SK-N-SH treated with all-trans-retinoic acid at 6 μM for 48 hours (cell line): ENCODE measurements around the gene OSCP1.
"Not testable (repeated sequence)": the region's sequence is repeated elsewhere in the genome, so short reads cannot be mapped to it uniquely, and the experiment has no call there.

Experiments
- ATAC-seq: fragments of 200-7000 bp; cut with Tn5 transposase; 3 replicates; pipeline ENCODE4 v1.9.1; 2020; ENCODE audit warnings: mild to moderate bottlenecking, moderate library complexity
- ARNTL ChIP-seq: fragments of 450-650 bp; formaldehyde crosslinking; IDR thresholded peaks from 2 replicates; pipeline ENCODE4 v1.5.0; 2020; ENCODE audit warnings: low read depth, mild to moderate bottlenecking, moderate library complexity, borderline replicate concordance
- BACH2 ChIP-seq: fragments of 250-450 bp; sonication (Bioruptor Pico); IDR thresholded peaks from 2 replicates; pipeline ENCODE4 v1.9.0; 2021; ENCODE audit warnings: mild to moderate bottlenecking, borderline replicate concordance
- CSDC2 ChIP-seq: fragments of 250-450 bp; sonication (Bioruptor Pico); IDR thresholded peaks from 2 replicates; pipeline ENCODE4 v1.5.0; 2020; ENCODE audit warnings: mild to moderate bottlenecking, moderate library complexity
- ESRRG ChIP-seq: fragments of 250-450 bp; sonication (Bioruptor Pico); IDR thresholded peaks from 2 replicates; pipeline ENCODE4 v1.6.1; 2021; ENCODE audit warnings: mild to moderate bottlenecking
- GLIS3 ChIP-seq: fragments of 250-450 bp; sonication (Bioruptor Pico); IDR thresholded peaks from 2 replicates; pipeline ENCODE4 v1.5.0; 2020; ENCODE audit warnings: mild to moderate bottlenecking, moderate library complexity
- ISL1 ChIP-seq: fragments of 250-450 bp; sonication (Bioruptor Pico); IDR thresholded peaks from 2 replicates; pipeline ENCODE4 v2.1.2; 2022; ENCODE audit warnings: mild to moderate bottlenecking, moderate library complexity
- OSR1 ChIP-seq: fragments of 250-450 bp; sonication (Bioruptor Pico); IDR thresholded peaks from 2 replicates; pipeline ENCODE4 v1.8.0; 2022; ENCODE audit warnings: moderate library complexity, mild to moderate bottlenecking, inconsistent platforms
- PATZ1 ChIP-seq: fragments of 250-450 bp; sonication (Bioruptor Pico); IDR thresholded peaks from 2 replicates; pipeline ENCODE4 v1.8.0; 2020; ENCODE audit warnings: mild to moderate bottlenecking, moderate library complexity, borderline replicate concordance
- PPARA ChIP-seq: fragments of 250-450 bp; sonication (Bioruptor Pico); IDR thresholded peaks from 2 replicates; pipeline ENCODE4 v1.5.0; 2020; ENCODE audit warnings: mild to moderate bottlenecking, borderline replicate concordance
- RARB ChIP-seq: fragments of 250-450 bp; sonication (Bioruptor Pico); IDR thresholded peaks from 2 replicates; pipeline ENCODE4 v1.8.0; 2021; ENCODE audit warnings: mild to moderate bottlenecking, moderate library complexity
- SNAI2 ChIP-seq: fragments of 250-450 bp; sonication (Bioruptor Pico); IDR thresholded peaks from 2 replicates; pipeline ENCODE4 v1.5.0; 2020; ENCODE audit warnings: mild to moderate bottlenecking, moderate library complexity
- TCF4 ChIP-seq: fragments of 250-450 bp; sonication (Bioruptor Pico); IDR thresholded peaks from 2 replicates; pipeline ENCODE4 v1.8.0; 2021; ENCODE audit warnings: mild to moderate bottlenecking, moderate library complexity, borderline replicate concordance
- TOX ChIP-seq: fragments of 250-450 bp; sonication (Bioruptor Pico); IDR thresholded peaks from 2 replicates; pipeline ENCODE4 v1.8.0; 2021; ENCODE audit warnings: mild to moderate bottlenecking, moderate library complexity, borderline replicate concordance
- TSHZ2 ChIP-seq: fragments of 250-450 bp; sonication (Bioruptor Pico); IDR thresholded peaks from 2 replicates; pipeline ENCODE4 v1.5.0; 2020; ENCODE audit warnings: mild to moderate bottlenecking, moderate library complexity
- ZFP3 ChIP-seq: fragments of 250-450 bp; sonication (Bioruptor Pico); IDR thresholded peaks from 2 replicates; pipeline ENCODE4 v1.5.0; 2020; ENCODE audit warnings: mild to moderate bottlenecking, moderate library complexity
- ZNF565 ChIP-seq: fragments of 450-650 bp; formaldehyde crosslinking; conservative IDR thresholded peaks from 2 replicates; pipeline ENCODE4 v1.5.0; 2020; ENCODE audit warnings: low read depth, mild to moderate bottlenecking, moderate library complexity
- ZNF8 ChIP-seq: fragments of 450-650 bp; formaldehyde crosslinking; IDR thresholded peaks from 2 replicates; pipeline ENCODE4 v1.5.0; 2020; ENCODE audit warnings: mild to moderate bottlenecking, moderate library complexity
- TF ChIP-seq, protein P1 (sequence below): fragments of 250-450 bp; sonication (Bioruptor Pico); IDR thresholded peaks from 2 replicates; pipeline ENCODE4 v1.5.1; 2021; ENCODE audit warnings: mild to moderate bottlenecking, moderate library complexity
- TF ChIP-seq, protein P2 (sequence below): fragments of 250-450 bp; sonication (Bioruptor Pico); IDR thresholded peaks from 2 replicates; pipeline ENCODE4 v1.5.1; 2020; ENCODE audit warnings: low read depth, mild to moderate bottlenecking, moderate library complexity

The OSCP1 gene

GRCh38 chr1:36479505-36480051, 29.3 kb upstream of the OSCP1 start:
- TF ChIP-seq ESRRG (CRISPR knock-in tag) (no peak), ZFP3 (CRISPR knock-in tag) (no peak), PPARA (CRISPR knock-in tag) (no peak), TSHZ2 (no peak), RARB (CRISPR knock-in tag) (no peak), PATZ1 (CRISPR knock-in tag) (no peak), ZNF8 (CRISPR knock-in tag) (no peak), TCF4 (no peak), CSDC2 (no peak), ZNF565 (CRISPR knock-in tag) (no peak)
- TF ChIP-seq, protein P1, sequence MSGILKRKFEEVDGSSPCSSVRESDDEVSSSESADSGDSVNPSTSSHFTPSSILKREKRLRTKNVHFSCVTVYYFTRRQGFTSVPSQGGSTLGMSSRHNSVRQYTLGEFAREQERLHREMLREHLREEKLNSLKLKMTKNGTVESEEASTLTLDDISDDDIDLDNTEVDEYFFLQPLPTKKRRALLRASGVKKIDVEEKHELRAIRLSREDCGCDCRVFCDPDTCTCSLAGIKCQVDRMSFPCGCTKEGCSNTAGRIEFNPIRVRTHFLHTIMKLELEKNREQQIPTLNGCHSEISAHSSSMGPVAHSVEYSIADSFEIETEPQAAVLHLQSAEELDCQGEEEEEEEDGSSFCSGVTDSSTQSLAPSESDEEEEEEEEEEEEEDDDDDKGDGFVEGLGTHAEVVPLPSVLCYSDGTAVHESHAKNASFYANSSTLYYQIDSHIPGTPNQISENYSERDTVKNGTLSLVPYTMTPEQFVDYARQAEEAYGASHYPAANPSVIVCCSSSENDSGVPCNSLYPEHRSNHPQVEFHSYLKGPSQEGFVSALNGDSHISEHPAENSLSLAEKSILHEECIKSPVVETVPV (CRISPR knock-in tag), result no peak
- TF ChIP-seq, all 23 proteins: peak for 0
- ATAC-seq, result no peak

GRCh38 chr1:36477615-36478014, 27.4 kb upstream of the OSCP1 start:
- ATAC-seq, result not testable (repeated sequence)

GRCh38 chr1:36476945-36477344, 26.7 kb upstream of the OSCP1 start:
- no peak for ATAC-seq
- TF ChIP-seq, protein P1 (CRISPR knock-in tag), result no peak
- TF ChIP-seq PPARA (CRISPR knock-in tag), result no peak
- TF ChIP-seq OSR1 (CRISPR knock-in tag), result no peak
- TF ChIP-seq ZFP3 (CRISPR knock-in tag), result no peak
- TF ChIP-seq GLIS3, result no peak

- ATAC-seq, result no peak
These were observed 25.8 kb upstream of the OSCP1 start for GRCh38 chr1:36475910-36476604.

GRCh38 chr1:36475341-36475740, 25.1 kb upstream of the OSCP1 start:
- TF ChIP-seq, protein P2, sequence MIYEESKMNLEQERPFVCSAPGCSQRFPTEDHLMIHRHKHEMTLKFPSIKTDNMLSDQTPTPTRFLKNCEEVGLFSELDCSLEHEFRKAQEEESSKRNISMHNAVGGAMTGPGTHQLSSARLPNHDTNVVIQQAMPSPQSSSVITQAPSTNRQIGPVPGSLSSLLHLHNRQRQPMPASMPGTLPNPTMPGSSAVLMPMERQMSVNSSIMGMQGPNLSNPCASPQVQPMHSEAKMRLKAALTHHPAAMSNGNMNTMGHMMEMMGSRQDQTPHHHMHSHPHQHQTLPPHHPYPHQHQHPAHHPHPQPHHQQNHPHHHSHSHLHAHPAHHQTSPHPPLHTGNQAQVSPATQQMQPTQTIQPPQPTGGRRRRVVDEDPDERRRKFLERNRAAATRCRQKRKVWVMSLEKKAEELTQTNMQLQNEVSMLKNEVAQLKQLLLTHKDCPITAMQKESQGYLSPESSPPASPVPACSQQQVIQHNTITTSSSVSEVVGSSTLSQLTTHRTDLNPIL, result no peak
- TF ChIP-seq RARB (CRISPR knock-in tag), result no peak
- no peak for TF ChIP-seq TCF4
- TF ChIP-seq TSHZ2, result no peak
- no peak for TF ChIP-seq TOX (CRISPR knock-in tag)
- TF ChIP-seq, protein P1 (CRISPR knock-in tag), result no peak
- no peak for TF ChIP-seq ZNF565 (CRISPR knock-in tag)
- TF ChIP-seq ESRRG (CRISPR knock-in tag), result no peak
- no peak; the same call in 2 of the 3 replicates for ATAC-seq

More at GRCh38 chr1:36475910-36476604, 25.8 kb upstream of the OSCP1 start:
- TF ChIP-seq ZNF565 (CRISPR knock-in tag) (no peak), ISL1 (CRISPR knock-in tag) (no peak), SNAI2 (CRISPR knock-in tag) (no peak), ARNTL (no peak), GLIS3 (no peak), OSR1 (CRISPR knock-in tag) (no peak), BACH2 (CRISPR knock-in tag) (no peak), TOX (CRISPR knock-in tag) (no peak)
